ENCODE results near the gene GRIK1. TPM values are rescaled to one million over a fixed set of nuclear protein-coding genes. Genes with fewer than 3 reads are reported as not detected.

GRIK1 gene
- total RNA-seq, 4 donors from 2014 or later: 0.44 to 4.1 (median 2.6) TPM

DNA sequence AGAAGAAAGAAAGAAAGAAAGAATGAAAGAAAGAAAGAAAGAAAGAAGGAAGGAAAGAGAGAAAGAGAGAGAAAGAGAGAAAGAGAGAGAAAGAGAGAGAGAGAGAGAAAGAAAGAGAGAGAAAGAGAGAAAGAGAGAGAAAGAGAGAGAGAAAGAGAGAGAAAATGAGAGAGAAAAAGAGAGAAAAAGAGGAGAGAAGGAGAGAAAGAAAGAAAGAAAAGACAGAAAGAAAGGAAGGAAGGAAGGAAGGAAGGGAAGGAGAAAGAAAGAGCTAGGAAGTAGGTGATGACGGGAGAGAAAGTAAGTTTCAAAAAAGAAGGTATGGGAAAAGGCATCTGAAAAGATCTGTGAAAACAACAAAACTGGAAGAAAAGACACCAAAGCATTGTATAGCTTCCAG lies 72.0 kb downstream of the GRIK1 start:
- Histone ChIP-seq H3K27me3 (no peaks in the 10 kb centered on the region), H3K27ac (no peak overlapping the region), H3K4me3 (no peak overlapping the region), H3K4me1 (no peaks in the 10 kb centered on the region), H3K9me3 (no peaks in the 10 kb centered on the region), H3K36me3 (no peaks in the 10 kb centered on the region)
- no peak for DNase-seq (ENCODE audit: low spot score in 2 of 2)
- no peak for TF ChIP-seq EP300 (IDR thresholded peaks at IDR 0.05)
- TF ChIP-seq, protein P1, sequence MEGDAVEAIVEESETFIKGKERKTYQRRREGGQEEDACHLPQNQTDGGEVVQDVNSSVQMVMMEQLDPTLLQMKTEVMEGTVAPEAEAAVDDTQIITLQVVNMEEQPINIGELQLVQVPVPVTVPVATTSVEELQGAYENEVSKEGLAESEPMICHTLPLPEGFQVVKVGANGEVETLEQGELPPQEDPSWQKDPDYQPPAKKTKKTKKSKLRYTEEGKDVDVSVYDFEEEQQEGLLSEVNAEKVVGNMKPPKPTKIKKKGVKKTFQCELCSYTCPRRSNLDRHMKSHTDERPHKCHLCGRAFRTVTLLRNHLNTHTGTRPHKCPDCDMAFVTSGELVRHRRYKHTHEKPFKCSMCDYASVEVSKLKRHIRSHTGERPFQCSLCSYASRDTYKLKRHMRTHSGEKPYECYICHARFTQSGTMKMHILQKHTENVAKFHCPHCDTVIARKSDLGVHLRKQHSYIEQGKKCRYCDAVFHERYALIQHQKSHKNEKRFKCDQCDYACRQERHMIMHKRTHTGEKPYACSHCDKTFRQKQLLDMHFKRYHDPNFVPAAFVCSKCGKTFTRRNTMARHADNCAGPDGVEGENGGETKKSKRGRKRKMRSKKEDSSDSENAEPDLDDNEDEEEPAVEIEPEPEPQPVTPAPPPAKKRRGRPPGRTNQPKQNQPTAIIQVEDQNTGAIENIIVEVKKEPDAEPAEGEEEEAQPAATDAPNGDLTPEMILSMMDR (IDR thresholded peaks at IDR 0.05): no peak
- no peak for TF ChIP-seq POLR2A (IDR thresholded peaks at IDR 0.05)
- 64 to 90% methylated on average over 1 of the region's 1 CpG for WGBS, 2 donors

- 88% methylated on average over 2 of the region's 2 CpGs for WGBS, 2 donors
- Histone ChIP-seq H3K9me3 (no peaks in the 10 kb centered on the region), H3K27me3 (no peaks in the 10 kb centered on the region), H3K27ac (no peak overlapping the region), H3K36me3 (no peaks in the 10 kb centered on the region), H3K4me3 (no peak overlapping the region), H3K4me1 (no peaks in the 10 kb centered on the region)
- DNase-seq (ENCODE audit: low spot score in 2 of 2): no peak
- TF ChIP-seq POLR2A (IDR thresholded peaks at IDR 0.05): no peak
- TF ChIP-seq, protein P1 (IDR thresholded peaks at IDR 0.05): no peak
- TF ChIP-seq EP300 (IDR thresholded peaks at IDR 0.05): no peak
These were observed 79.5 kb downstream of the GRIK1 start for GRCh38 chr21:29860346-29860745.

GRCh38 chr21:29857150-29857549 lies 82.6 kb downstream of the GRIK1 start:
- no peaks in the 10 kb centered on the region for H3K27me3 ChIP-seq
- no peak overlapping the region for H3K27ac ChIP-seq
- 68 to 74% methylated on average over 6 of the region's 6 CpGs for WGBS, 2 donors
- no peaks in the 10 kb centered on the region for H3K9me3 ChIP-seq
- TF ChIP-seq POLR2A (IDR thresholded peaks at IDR 0.05) (no peak), EP300 (IDR thresholded peaks at IDR 0.05) (no peak)
- TF ChIP-seq, protein P1 (IDR thresholded peaks at IDR 0.05): no peak
- H3K4me1 ChIP-seq: no peaks in the 10 kb centered on the region
- no peak for DNase-seq (ENCODE audit: low spot score in 2 of 2)
- no peak overlapping the region for H3K4me3 ChIP-seq
- H3K36me3 ChIP-seq: no peaks in the 10 kb centered on the region

DNA sequence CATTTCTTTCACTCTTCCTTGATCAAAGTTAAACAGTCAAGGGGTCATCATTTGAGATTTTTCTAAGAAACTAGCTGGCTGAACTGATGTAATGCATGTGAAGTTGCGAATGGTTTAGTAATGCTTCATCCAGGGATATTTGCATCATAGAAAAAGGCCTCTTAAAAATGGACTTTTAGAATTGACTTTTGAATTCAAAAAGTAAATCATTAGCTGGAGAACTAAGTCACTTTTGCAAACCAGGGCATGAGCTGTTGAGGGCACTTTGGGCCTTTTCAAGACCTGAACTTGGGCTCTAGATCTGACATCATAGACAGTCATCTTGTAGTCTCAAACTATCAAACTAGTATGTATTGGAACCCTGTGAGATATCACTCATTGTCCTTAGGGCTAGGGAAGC lies 85.0 kb downstream of the GRIK1 start:
- H3K4me1 ChIP-seq: no peaks in the 10 kb centered on the region
- DNase-seq (ENCODE audit: low spot score in 2 of 2): no peak
- H3K27me3 ChIP-seq: no peaks in the 10 kb centered on the region
- WGBS, 2 donors: 89 to 100% methylated on average over 1 of the region's 1 CpG
- no peaks in the 10 kb centered on the region for H3K36me3 ChIP-seq
- TF ChIP-seq EP300 (IDR thresholded peaks at IDR 0.05) (no peak), POLR2A (IDR thresholded peaks at IDR 0.05) (no peak)
- TF ChIP-seq, protein P1 (IDR thresholded peaks at IDR 0.05): no peak
- H3K4me3 ChIP-seq: no peak overlapping the region
- H3K9me3 ChIP-seq: no peaks in the 10 kb centered on the region
- no peak overlapping the region for H3K27ac ChIP-seq

DNA sequence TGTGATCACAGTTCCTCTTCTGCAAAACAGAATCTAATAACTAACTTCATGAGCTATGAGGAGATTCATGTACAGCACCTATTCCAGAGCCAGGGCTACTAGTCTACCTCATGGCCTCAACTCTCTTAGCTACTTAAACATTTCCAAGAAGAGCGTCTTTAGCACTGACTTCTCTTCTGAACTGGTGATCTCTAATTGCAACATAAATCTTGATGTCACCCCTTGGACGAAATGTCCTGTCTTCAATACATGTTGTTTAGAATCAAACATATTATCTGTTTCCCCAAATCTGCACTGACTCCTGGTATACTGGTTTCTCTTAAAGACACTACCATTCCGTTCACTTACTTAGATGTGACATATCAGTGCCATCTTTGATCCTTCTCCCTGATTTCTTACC lies 88.2 kb downstream of the GRIK1 start:
- Histone ChIP-seq H3K27me3 (no peaks in the 10 kb centered on the region), H3K36me3 (no peaks in the 10 kb centered on the region), H3K4me3 (no peak overlapping the region), H3K27ac (no peak overlapping the region), H3K4me1 (no peaks in the 10 kb centered on the region), H3K9me3 (no peaks in the 10 kb centered on the region)
- TF ChIP-seq, protein P1 (IDR thresholded peaks at IDR 0.05): no peak
- no peak for TF ChIP-seq POLR2A (IDR thresholded peaks at IDR 0.05)
- no peak for TF ChIP-seq EP300 (IDR thresholded peaks at IDR 0.05)
- 80 to 87% methylated on average over 3 of the region's 3 CpGs for WGBS, 2 donors
- DNase-seq (ENCODE audit: low spot score in 2 of 2): no peak

Measured in tibial nerve (tissue), 4 donors.